HG03039 (cell line): ENCODE data around the gene GATAD2B.
"Not testable (repeated sequence)": the region's sequence is repeated elsewhere in the genome, so short reads cannot be mapped to it uniquely, and the experiment has no call there.

Experiments used
- ATAC-seq: cut with Tn5 transposase; IDR thresholded peaks from one replicate; pipeline ENCODE4 v1.9.1; 2021; ENCODE audit warnings: mild to moderate bottlenecking, moderate library complexity; ENCODE audit not compliant: unreplicated experiment

The GATAD2B gene

GRCh38 chr1:153783233-153784190 is 139.3 kb downstream of the GATAD2B start:
- ATAC-seq = peak; percentile 83

- not testable (repeated sequence) for ATAC-seq
Observed at GRCh38 chr1:153782648-153783047, 140.1 kb downstream of the GATAD2B start.

DNA sequence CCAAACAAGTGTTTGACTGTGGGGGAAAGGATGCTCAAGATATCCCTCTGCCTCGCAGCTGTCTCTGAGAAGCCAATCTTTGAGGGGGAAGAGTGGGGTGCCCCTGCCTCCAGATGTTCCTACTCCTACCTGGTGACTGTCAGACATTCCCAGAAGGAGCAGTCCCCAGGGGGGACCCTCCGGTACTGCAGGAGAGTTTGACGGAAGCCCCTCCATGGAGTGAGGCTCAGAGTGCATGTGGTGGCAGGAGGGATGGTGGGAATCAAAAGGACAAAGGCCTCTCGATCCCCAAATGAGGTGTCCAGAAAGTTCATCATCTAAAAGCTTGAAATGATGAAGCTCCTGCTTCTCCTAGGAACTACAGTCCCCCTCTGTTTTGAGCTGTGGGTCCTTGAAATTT is 142.2 kb downstream of the GATAD2B start:
- no peak for ATAC-seq

DNA sequence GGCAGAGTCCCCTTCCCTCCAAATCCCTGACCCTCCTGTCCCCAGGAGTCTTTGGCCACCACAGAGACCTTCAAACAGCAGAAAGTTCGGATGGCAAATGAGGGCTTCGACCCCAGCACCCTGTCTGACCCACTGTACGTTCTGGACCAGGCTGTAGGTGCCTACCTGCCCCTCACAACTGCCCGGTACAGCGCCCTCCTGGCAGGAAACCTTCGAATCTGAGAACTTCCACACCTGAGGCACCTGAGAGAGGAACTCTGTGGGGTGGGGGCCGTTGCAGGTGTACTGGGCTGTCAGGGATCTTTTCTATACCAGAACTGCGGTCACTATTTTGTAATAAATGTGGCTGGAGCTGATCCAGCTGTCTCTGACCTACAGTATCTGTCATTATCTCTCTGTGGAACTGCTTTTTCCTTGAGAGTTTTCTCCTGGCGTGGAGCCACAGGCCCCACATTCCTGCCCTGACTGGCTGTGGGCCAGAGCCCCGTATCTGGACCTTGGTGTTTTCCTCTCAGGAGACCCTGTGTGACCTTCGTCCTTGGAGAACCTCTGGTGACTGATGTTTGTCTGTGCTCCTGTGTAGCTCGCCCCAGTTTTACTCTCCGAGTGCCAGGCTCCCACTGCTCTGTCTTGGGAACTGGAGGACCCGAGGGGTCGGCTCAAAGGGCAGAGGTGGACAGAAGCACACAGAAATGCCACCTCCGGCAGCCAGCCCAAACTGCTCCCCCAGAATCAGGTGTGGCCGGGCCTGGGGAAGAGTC is 142.8 kb downstream of the GATAD2B start:
- ATAC-seq = no peak

DNA sequence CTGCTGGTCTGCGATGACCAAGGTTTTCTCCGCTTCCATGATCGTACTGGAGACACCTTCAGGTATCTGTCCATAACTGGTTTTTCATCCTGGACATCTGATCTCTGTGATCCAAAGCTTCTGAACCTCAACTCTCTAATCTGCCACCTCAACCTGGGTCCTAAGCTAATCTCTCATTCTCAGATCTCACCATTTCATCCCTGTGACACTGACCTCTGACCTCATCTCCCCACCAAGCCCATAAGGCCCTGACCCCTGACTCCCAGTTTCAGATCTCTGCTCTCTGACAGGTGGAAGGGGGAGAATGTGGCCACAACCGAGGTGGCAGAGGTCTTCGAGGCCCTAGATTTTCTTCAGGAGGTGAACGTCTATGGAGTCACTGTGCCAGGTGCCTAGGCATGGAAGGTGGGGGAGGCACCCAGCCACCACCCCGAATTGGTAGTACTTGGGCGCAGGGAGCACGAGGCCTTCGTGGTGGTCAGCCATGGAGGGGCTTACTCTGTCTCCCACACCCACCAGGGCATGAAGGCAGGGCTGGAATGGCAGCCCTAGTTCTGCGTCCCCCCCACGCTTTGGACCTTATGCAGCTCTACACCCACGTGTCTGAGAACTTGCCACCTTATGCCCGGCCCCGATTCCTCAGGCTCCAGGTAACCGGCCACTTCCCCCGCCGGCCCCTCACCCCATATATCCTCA is 143.8 kb downstream of the GATAD2B start:
- no peak for ATAC-seq

- no peak for ATAC-seq
Observed at GRCh38 chr1:153778051-153778823, 144.5 kb downstream of the GATAD2B start.

DNA sequence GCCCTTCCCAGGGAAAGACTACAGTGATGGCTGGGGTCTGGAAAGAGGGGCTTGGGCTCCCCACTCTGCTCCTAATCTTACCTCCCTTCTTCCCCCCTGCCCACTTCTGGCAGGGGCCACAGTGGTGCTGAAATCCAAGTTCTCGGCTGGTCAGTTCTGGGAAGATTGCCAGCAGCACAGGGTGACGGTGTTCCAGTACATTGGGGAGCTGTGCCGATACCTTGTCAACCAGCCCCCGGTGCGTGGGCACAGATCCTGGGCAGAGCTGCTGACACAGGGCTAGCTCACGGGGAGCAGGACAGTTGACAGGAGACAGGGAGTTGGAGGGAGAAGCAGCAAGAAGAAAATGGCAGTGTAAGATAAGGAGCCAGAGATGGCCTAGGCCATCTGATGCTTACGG is 145.1 kb downstream of the GATAD2B start:
- no peak for ATAC-seq

DNA sequence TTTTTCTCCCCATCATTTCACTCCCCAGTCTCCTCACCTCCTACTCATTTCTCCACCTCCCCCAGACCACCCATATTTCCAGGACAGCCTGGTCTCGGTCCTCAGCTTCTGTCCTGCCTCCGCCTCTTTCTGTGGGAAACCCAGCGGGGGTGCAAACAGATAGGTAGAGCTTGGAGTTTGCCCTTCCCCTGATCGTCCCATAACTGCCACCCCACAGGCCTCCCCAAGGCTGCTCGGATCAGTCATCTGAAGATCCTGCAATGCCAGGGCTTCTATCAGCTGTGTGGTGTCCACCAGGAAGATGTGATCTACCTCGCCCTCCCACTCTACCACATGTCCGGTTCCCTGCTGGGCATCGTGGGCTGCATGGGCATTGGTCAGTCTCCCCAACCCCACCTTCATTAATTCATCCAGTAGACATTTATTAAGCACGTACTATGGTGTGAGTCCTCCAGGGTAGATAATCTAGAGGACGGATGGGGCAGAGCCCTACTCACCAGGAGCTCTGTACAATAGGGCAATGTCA is 145.9 kb downstream of the GATAD2B start:
- no peak for ATAC-seq

DNA sequence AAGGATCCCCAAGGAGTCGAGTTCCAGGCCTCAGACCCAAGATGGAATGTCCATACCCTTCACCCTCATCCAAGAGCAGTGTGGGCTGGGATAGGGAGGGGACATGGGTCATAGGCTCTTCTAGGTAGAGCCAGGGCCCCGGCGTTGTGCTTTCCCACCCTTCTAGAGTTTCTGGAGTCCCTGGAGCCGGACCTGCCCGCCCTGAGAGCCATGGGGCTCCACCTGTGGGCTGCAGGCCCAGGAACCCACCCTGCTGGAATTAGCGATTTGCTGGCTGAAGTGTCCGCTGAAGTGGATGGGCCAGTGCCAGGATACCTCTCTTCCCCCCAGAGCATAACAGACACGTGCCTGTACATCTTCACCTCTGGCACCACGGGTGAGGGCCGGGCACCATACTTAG is 146.4 kb downstream of the GATAD2B start:
- no peak for ATAC-seq

DNA sequence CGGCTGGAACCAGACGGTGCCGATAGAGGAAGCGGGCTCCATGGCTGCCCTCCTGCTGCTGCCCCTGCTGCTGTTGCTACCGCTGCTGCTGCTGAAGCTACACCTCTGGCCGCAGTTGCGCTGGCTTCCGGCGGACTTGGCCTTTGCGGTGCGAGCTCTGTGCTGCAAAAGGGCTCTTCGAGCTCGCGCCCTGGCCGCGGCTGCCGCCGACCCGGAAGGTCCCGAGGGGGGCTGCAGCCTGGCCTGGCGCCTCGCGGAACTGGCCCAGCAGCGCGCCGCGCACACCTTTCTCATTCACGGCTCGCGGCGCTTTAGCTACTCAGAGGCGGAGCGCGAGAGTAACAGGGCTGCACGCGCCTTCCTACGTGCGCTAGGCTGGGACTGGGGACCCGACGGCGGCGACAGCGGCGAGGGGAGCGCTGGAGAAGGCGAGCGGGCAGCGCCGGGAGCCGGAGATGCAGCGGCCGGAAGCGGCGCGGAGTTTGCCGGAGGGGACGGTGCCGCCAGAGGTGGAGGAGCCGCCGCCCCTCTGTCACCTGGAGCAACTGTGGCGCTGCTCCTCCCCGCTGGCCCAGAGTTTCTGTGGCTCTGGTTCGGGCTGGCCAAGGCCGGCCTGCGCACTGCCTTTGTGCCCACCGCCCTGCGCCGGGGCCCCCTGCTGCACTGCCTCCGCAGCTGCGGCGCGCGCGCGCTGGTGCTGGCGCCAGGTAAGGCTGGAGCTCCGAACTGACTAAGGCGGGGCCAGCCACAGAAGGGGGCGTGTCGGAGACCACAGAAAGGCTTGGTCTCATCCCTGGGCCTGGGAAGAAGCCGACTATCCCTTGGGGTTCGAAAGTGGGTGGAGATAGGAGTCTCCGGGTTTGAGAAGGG is 147.1 kb downstream of the GATAD2B start:
- no peak for ATAC-seq

- ATAC-seq = no peak
Observed at GRCh38 chr1:153774780-153775457, 147.9 kb downstream of the GATAD2B start, which contains the start of gene SLC27A3. TSS of gene SLC27A3 (plus strand) at chr1:153775407. CDS start at chr1:153775498, 91 bp downstream.

- ATAC-seq = no peak
Observed at GRCh38 chr1:153774026-153774595, 148.7 kb downstream of the GATAD2B start.

GRCh38 chr1:153773096-153773921 is 149.5 kb downstream of the GATAD2B start:
- no peak for ATAC-seq

DNA sequence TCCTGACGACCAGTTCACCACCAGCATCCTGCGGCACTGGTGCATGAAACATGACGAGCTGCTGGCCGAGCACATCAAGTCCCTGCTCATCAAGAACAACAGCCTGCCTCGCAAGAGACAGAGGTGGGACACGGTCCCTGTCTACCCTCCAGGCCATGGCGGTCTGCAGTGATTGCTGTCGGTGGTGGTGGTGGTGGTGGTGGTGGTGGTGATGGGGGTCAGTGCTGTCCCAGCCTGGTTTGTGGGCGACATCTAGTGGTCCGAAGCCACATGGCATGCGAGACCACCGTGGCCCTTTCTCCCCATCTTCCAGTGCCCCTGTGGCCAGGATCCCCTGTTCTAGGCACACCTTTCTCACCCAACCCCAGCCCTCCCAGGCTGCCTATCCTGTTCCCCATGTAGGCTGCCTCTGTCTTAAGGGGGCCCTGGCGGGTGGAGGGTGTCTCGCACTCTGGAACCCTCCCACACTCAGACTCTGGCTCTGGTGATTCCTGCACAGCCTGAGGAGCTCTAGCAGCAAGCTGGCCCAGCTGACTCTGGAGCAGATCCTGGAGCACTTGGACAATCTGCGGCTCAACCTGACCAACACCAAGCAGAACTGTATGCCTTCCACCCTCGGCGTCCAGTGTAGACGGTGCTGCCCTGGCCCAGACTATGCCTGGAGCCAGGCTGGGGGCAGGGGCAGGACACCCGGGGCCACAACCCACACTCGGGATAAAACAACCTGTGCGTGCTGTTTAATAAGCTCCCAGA is 150.8 kb downstream of the GATAD2B start:
- no peak for ATAC-seq

DNA sequence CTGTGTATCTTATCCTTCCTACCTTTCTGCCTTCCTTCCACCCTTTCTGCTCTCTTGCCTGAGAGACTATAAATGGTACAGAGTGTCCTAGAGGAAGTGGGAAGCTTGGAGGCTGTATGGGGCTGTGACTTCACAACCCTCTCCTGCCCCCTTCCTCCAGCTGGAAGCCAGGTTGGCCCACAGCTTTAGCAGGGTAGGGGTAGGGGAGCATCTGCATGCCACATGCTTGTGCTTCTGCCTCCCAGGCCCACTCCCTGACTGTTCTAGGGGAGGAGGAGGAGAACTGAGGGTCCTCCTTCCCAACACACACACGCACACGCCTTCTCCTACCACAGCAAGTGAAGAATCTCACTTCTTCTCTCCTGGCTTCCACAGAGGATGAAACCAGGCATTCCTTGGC is 151.5 kb downstream of the GATAD2B start:
- no peak for ATAC-seq

- ATAC-seq = no peak
Observed at GRCh38 chr1:153770797-153771196, 152.0 kb downstream of the GATAD2B start.

GRCh38 chr1:153769221-153769620 is 153.6 kb downstream of the GATAD2B start:
- no peak for ATAC-seq
